ENCODE results near the gene POMGNT1.
"Not testable (repeated sequence)": the region's sequence is repeated elsewhere in the genome, so short reads cannot be mapped to it uniquely, and the experiment has no call there.

The POMGNT1 gene

GRCh38 chr1:46197964-46198811 is at the start of gene POMGNT1:
POMGNT1 (minus strand) TSS chr1:46198434; CDS start chr1:46197821, 613 bp downstream.
- DNase-seq (ENCODE audit: low read depth) = peak; percentile 41
- TF ChIP-seq, protein P1, sequence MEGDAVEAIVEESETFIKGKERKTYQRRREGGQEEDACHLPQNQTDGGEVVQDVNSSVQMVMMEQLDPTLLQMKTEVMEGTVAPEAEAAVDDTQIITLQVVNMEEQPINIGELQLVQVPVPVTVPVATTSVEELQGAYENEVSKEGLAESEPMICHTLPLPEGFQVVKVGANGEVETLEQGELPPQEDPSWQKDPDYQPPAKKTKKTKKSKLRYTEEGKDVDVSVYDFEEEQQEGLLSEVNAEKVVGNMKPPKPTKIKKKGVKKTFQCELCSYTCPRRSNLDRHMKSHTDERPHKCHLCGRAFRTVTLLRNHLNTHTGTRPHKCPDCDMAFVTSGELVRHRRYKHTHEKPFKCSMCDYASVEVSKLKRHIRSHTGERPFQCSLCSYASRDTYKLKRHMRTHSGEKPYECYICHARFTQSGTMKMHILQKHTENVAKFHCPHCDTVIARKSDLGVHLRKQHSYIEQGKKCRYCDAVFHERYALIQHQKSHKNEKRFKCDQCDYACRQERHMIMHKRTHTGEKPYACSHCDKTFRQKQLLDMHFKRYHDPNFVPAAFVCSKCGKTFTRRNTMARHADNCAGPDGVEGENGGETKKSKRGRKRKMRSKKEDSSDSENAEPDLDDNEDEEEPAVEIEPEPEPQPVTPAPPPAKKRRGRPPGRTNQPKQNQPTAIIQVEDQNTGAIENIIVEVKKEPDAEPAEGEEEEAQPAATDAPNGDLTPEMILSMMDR (conservative IDR thresholded peaks at IDR 0.05; ENCODE audit: control insufficient read depth, insufficient read depth, low read depth, low read length) = no peak
- peak within 1 kb of the TSS; percentile 86 for H3K4me3 ChIP-seq (ENCODE audit: control insufficient read depth, low read depth, low read length)

- TF ChIP-seq, protein P1 (conservative IDR thresholded peaks at IDR 0.05; ENCODE audit: control insufficient read depth, insufficient read depth, low read depth, low read length) = no peak
- H3K4me3 ChIP-seq (ENCODE audit: control insufficient read depth, low read depth, low read length) = peak within 1 kb of the TSS; percentile 87
- DNase-seq (ENCODE audit: low read depth) = peak; percentile 99
These were observed 49.3 kb upstream of the POMGNT1 start, which contains the start of gene RAD54L for GRCh38 chr1:46247436-46248121. RAD54L (plus strand) TSS chr1:46247763; CDS start chr1:46248406, 643 bp downstream.

- DNase-seq (ENCODE audit: low read depth) = peak; percentile 49
- H3K4me3 ChIP-seq (ENCODE audit: control insufficient read depth, low read depth, low read length) = peak overlapping the region; percentile 87
- TF ChIP-seq, protein P1 (conservative IDR thresholded peaks at IDR 0.05; ENCODE audit: control insufficient read depth, insufficient read depth, low read depth, low read length) = no peak
These were observed 48.6 kb upstream of the POMGNT1 start for GRCh38 chr1:46246548-46247435.

- not testable (repeated sequence) for H3K4me3 ChIP-seq (ENCODE audit: control insufficient read depth, low read depth, low read length); DNase-seq (ENCODE audit: low read depth)
These were observed 47.9 kb upstream of the POMGNT1 start for GRCh38 chr1:46246136-46246535.

GRCh38 chr1:46244656-46245371 is 46.6 kb upstream of the POMGNT1 start:
- DNase-seq (ENCODE audit: low read depth) = peak; percentile 37
- TF ChIP-seq, protein P1 (conservative IDR thresholded peaks at IDR 0.05; ENCODE audit: control insufficient read depth, insufficient read depth, low read depth, low read length) = peak; percentile 45
- H3K4me3 ChIP-seq (ENCODE audit: control insufficient read depth, low read depth, low read length) = no peak overlapping the region

GRCh38 chr1:46243831-46244230 is 45.6 kb upstream of the POMGNT1 start:
- DNase-seq (ENCODE audit: low read depth); H3K4me3 ChIP-seq (ENCODE audit: control insufficient read depth, low read depth, low read length): not testable (repeated sequence)

- no peak for DNase-seq (ENCODE audit: low read depth)
- TF ChIP-seq, protein P1 (conservative IDR thresholded peaks at IDR 0.05; ENCODE audit: control insufficient read depth, insufficient read depth, low read depth, low read length) = no peak
- no peak overlapping the region for H3K4me3 ChIP-seq (ENCODE audit: control insufficient read depth, low read depth, low read length)
These were observed 44.7 kb upstream of the POMGNT1 start for GRCh38 chr1:46242918-46243317.

GRCh38 chr1:46241733-46242132 is 43.5 kb upstream of the POMGNT1 start:
- not testable (repeated sequence) for H3K4me3 ChIP-seq (ENCODE audit: control insufficient read depth, low read depth, low read length); DNase-seq (ENCODE audit: low read depth)

GRCh38 chr1:46238865-46239264 is 40.6 kb upstream of the POMGNT1 start:
- H3K4me3 ChIP-seq (ENCODE audit: control insufficient read depth, low read depth, low read length) = not testable (repeated sequence)
- DNase-seq (ENCODE audit: low read depth) = peak; percentile 89
